Spleen (tissue), 7 donors: ENCODE measurements around the gene PRXL2B.

Experiments
- CTCF ChIP-seq, 11 experiments: fragments of 200-600 bp in 7 of 11; fragments of 450-650 bp in 4 of 11; sonication (generic) in 4 of 11; IDR thresholded peaks in 8 of 11; conservative IDR thresholded peaks in 3 of 11; 1 replicate in 7 of 11; 2 replicates in 4 of 11; pipeline versions ENCODE4 v1.4.0 to v1.8.0; 2016 to 2021; ENCODE audit warnings: antibody characterized with exemption in 11 of 11, inconsistent platforms in 4 of 11, mild to moderate bottlenecking in 1 of 11
- POLR2A ChIP-seq, 3 donors: fragments of 450-650 bp; IDR thresholded peaks; one replicate each; pipeline ENCODE4 v1.5.1; 2017; ENCODE audit warnings: antibody characterized with exemption in 3 of 3, mild to moderate bottlenecking in 1 of 3
- POLR2AphosphoS5 ChIP-seq, 3 donors: sonication (generic); formaldehyde crosslinking; IDR thresholded peaks; one replicate each; pipeline ENCODE4 v1.5.1; 2017; ENCODE audit warnings: antibody characterized with exemption in 3 of 3
- donor health status: DM: no; HTN: no; CAD: no; lungs with moderate emphysema.
- donor health status: DM: no; HTN: no; CAD: no.
- donor health status: DM: no; HTN: no; CAD: no.

- TF ChIP-seq POLR2AphosphoS5 (IDR thresholded peaks at IDR 0.05), result no peak
- no peak for TF ChIP-seq CTCF (IDR thresholded peaks at IDR 0.05 in 8 of 11, conservative IDR thresholded peaks at IDR 0.05 in 3 of 11)
- no peak for TF ChIP-seq POLR2A (IDR thresholded peaks at IDR 0.05)
Measured at GRCh38 chr1:2632561-2633361, 46.2 kb downstream of the PRXL2B start, which contains the start of gene MMEL1.
